Measurements from ENCODE around the gene CAVIN1. TPM values are rescaled to one million over a fixed set of nuclear protein-coding genes. Genes with fewer than 3 reads are reported as not detected.
"Not testable (repeated sequence)": the region's sequence is repeated elsewhere in the genome, so short reads cannot be mapped to it uniquely, and the experiment has no call there.

CAVIN1 gene
- total and polyA plus RNA-seq, 3 experiments from 2014 or later, result 0.18 to 0.22 TPM; not detected in 1

- peaks cover 0 to 2% (median 0%) of the 10 kb centered on the region in 5 donors for H3K9me3 Mint-ChIP-seq
- peaks cover 0 to 1% of the 10 kb centered on the region in 2 donors for H3K27me3 Mint-ChIP-seq
- ChIA-PET CTCF (interaction anchor here (1.0 kb wide), 1 partner anchor 17 kb away, joined by 3 read pairs; no protein-coding TSS in a partner anchor), POLR2A (interaction anchor here (0.7 kb wide), 1 partner anchor 372 kb away, joined by 5 read pairs; no protein-coding TSS in a partner anchor)
- peaks cover 71 to 84% (median 83%) of the 10 kb centered on the region in 3 donors for H3K4me1 Mint-ChIP-seq
- no peaks in the 10 kb centered on the region for H3K9me3 ChIP-seq (ENCODE audit: low read length)
- H3K36me3 Mint-ChIP-seq, result peaks cover 0 to 16% (median 15%) of the 10 kb centered on the region in 3 donors
- peak overlapping the region in 6 of 8 donors; percentile 0 to 80 (median 53) for H3K27ac Mint-ChIP-seq
- no peak for DNase-seq
- H3K27ac ChIP-seq (ENCODE audit: low read depth, low read length), result no peak overlapping the region
- H3K27me3 ChIP-seq (ENCODE audit: insufficient read depth, low read length, poor library complexity, severe bottlenecking), result no peaks in the 10 kb centered on the region
- H3K36me3 ChIP-seq (ENCODE audit: insufficient read depth, low read length), result no peaks in the 10 kb centered on the region
- peak overlapping the region in 2 of 7 donors; percentile 9 to 31 for H3K4me3 Mint-ChIP-seq
- no peak overlapping the region for H3K4me3 ChIP-seq (ENCODE audit: low read length)
- H3K4me1 ChIP-seq (ENCODE audit: insufficient read depth, low read length), result peaks cover 54% of the 10 kb centered on the region
Observed at GRCh38 chr17:42365136-42365535, 57.9 kb downstream of the CAVIN1 start.

DNA sequence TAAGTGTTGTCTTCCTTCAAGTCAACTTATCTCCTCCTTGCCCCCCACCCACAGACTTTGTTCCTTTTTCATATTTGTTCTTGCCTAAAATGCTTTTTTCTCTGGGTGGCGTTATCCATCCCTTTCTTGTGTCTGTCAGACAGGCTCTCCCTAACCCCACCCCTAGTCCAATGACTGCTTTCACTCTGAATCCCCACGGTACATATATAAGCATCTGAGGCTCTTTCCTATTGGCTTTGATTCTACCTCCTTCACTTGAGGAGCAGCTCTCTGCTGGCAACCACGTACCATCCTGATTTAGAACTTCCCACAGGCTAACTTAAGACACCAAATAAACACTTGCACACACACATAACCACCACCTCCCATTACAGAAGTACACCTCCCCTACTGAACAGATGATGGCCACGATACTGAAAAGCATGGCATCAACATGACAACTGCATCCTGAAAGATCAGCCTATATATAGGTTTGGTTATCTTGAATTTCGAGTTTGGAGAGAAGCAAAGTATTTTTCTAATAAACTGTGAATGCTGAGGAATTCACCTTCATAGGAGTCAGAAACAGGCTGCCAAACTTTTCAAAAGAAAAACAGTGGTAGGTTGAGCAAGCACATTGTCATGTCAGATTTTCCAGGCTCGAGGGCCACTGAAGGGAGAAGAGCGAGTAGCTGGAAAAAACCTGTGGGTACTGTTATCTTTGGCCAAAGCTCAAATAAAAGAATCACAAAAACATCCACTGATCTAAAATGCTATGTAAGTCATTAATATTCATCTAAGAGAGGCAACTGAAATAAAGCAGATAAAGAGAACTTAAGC, 59.1 kb downstream of the CAVIN1 start:
- H3K27ac Mint-ChIP-seq, result peak overlapping the region in 7 of 8 donors; percentile 24 to 81 (median 52)
- H3K36me3 ChIP-seq (ENCODE audit: insufficient read depth, low read length), result peaks cover 5% of the 10 kb centered on the region
- no peak overlapping the region for H3K4me3 ChIP-seq (ENCODE audit: low read length)
- no peak overlapping the region for H3K27ac ChIP-seq (ENCODE audit: low read depth, low read length)
- H3K9me3 Mint-ChIP-seq, result peaks cover 0 to 2% (median 0%) of the 10 kb centered on the region in 5 donors
- peaks cover 0 to 18% (median 15%) of the 10 kb centered on the region in 3 donors for H3K36me3 Mint-ChIP-seq
- ChIA-PET CTCF (no interaction called here), POLR2A (no interaction called here)
- no peaks in the 10 kb centered on the region for H3K9me3 ChIP-seq (ENCODE audit: low read length)
- peaks cover 51% of the 10 kb centered on the region for H3K4me1 ChIP-seq (ENCODE audit: insufficient read depth, low read length)
- no peak for DNase-seq
- peak overlapping the region in 2 of 7 donors; percentile 12 to 20 for H3K4me3 Mint-ChIP-seq
- H3K27me3 ChIP-seq (ENCODE audit: insufficient read depth, low read length, poor library complexity, severe bottlenecking), result no peaks in the 10 kb centered on the region
- H3K4me1 Mint-ChIP-seq, result peaks cover 73 to 84% (median 84%) of the 10 kb centered on the region in 3 donors
- H3K27me3 Mint-ChIP-seq, result peaks cover 0 to 1% of the 10 kb centered on the region in 2 donors

GRCh38 chr17:42363231-42363630, 59.8 kb downstream of the CAVIN1 start:
- H3K4me3 Mint-ChIP-seq, result no peak overlapping the region
- H3K4me1 Mint-ChIP-seq, result peaks cover 74 to 84% (median 82%) of the 10 kb centered on the region in 3 donors
- DNase-seq, result no peak
- H3K4me3 ChIP-seq (ENCODE audit: low read length), result no peak overlapping the region
- H3K9me3 Mint-ChIP-seq, result peaks cover 0 to 2% (median 0%) of the 10 kb centered on the region in 5 donors
- H3K27ac Mint-ChIP-seq, result peak overlapping the region; percentile 4 to 92 (median 23)
- peaks cover 0 to 22% (median 15%) of the 10 kb centered on the region in 3 donors for H3K36me3 Mint-ChIP-seq
- no peaks in the 10 kb centered on the region for H3K27me3 ChIP-seq (ENCODE audit: insufficient read depth, low read length, poor library complexity, severe bottlenecking)
- no peaks in the 10 kb centered on the region for H3K9me3 ChIP-seq (ENCODE audit: low read length)
- ChIA-PET CTCF (no interaction called here), POLR2A (no interaction called here)
- H3K36me3 ChIP-seq (ENCODE audit: insufficient read depth, low read length), result peaks cover 5% of the 10 kb centered on the region
- no peak overlapping the region for H3K27ac ChIP-seq (ENCODE audit: low read depth, low read length)
- H3K4me1 ChIP-seq (ENCODE audit: insufficient read depth, low read length), result peaks cover 43% of the 10 kb centered on the region
- peaks cover 0 to 1% of the 10 kb centered on the region in 2 donors for H3K27me3 Mint-ChIP-seq

GRCh38 chr17:42362245-42362961, 60.7 kb downstream of the CAVIN1 start:
- Mint-ChIP-seq H3K9me3 (peaks cover 0 to 2% (median 0%) of the 10 kb centered on the region in 5 donors), H3K4me1 (peaks cover 67 to 80% (median 79%) of the 10 kb centered on the region in 3 donors), H3K27me3 (peaks cover 0 to 1% of the 10 kb centered on the region in 2 donors), H3K4me3 (peak overlapping the region in 5 of 7 donors; percentile 6 to 62 (median 20)), H3K36me3 (peaks cover 0 to 22% (median 14%) of the 10 kb centered on the region in 3 donors), H3K27ac (peak overlapping the region; percentile 54 to 92 (median 78))
- peaks cover 35% of the 10 kb centered on the region for H3K4me1 ChIP-seq (ENCODE audit: insufficient read depth, low read length)
- H3K36me3 ChIP-seq (ENCODE audit: insufficient read depth, low read length), result peaks cover 5% of the 10 kb centered on the region
- H3K9me3 ChIP-seq (ENCODE audit: low read length), result no peaks in the 10 kb centered on the region
- DNase-seq, result no peak
- no peak overlapping the region for H3K4me3 ChIP-seq (ENCODE audit: low read length)
- ChIA-PET CTCF (interaction anchor here (1.0 kb wide), 1 partner anchor 27 kb away, joined by 3 read pairs; no protein-coding TSS in a partner anchor), POLR2A (interaction anchor here (0.6 kb wide), 1 partner anchor 26 kb away, joined by 3 read pairs; the partner anchor contains the start of gene STAT3)
- no peak overlapping the region for H3K27ac ChIP-seq (ENCODE audit: low read depth, low read length)
- H3K27me3 ChIP-seq (ENCODE audit: insufficient read depth, low read length, poor library complexity, severe bottlenecking), result no peaks in the 10 kb centered on the region

- Mint-ChIP-seq H3K27me3 (peaks cover 0 to 1% of the 10 kb centered on the region in 2 donors), H3K4me1 (peaks cover 65 to 79% (median 78%) of the 10 kb centered on the region in 3 donors), H3K4me3 (peak overlapping the region in 5 of 7 donors; percentile 6 to 75 (median 20)), H3K36me3 (peaks cover 0 to 24% (median 12%) of the 10 kb centered on the region in 3 donors), H3K27ac (peak overlapping the region; percentile 54 to 92 (median 78)), H3K9me3 (peaks cover 0 to 2% (median 0%) of the 10 kb centered on the region in 5 donors)
- H3K4me1 ChIP-seq (ENCODE audit: insufficient read depth, low read length), result peaks cover 33% of the 10 kb centered on the region
- peaks cover 5% of the 10 kb centered on the region for H3K36me3 ChIP-seq (ENCODE audit: insufficient read depth, low read length)
- ChIA-PET POLR2A (interaction anchor here (1.2 kb wide), 1 partner anchor 27 kb away, joined by 5 read pairs; the partner anchor contains the start of gene STAT3), CTCF (no interaction called here)
- peak in 3 of 5 donors; percentile 6 to 56 (median 32) for DNase-seq
- H3K27ac ChIP-seq (ENCODE audit: low read depth, low read length), result no peak overlapping the region
- H3K9me3 ChIP-seq (ENCODE audit: low read length), result no peaks in the 10 kb centered on the region
- no peaks in the 10 kb centered on the region for H3K27me3 ChIP-seq (ENCODE audit: insufficient read depth, low read length, poor library complexity, severe bottlenecking)
- H3K4me3 ChIP-seq (ENCODE audit: low read length), result no peak overlapping the region
Observed at GRCh38 chr17:42361781-42362186, 61.3 kb downstream of the CAVIN1 start.

- POLR2A ChIA-PET; H3K9me3 ChIP-seq (ENCODE audit: low read length); DNase-seq; H3K27me3 ChIP-seq (ENCODE audit: insufficient read depth, low read length, poor library complexity, severe bottlenecking); H3K27me3 Mint-ChIP-seq; H3K9me3 Mint-ChIP-seq; H3K36me3 ChIP-seq (ENCODE audit: insufficient read depth, low read length); H3K27ac ChIP-seq (ENCODE audit: low read depth, low read length); H3K4me3 ChIP-seq (ENCODE audit: low read length): not testable (repeated sequence)
- Mint-ChIP-seq H3K27ac (peak overlapping the region in 2 of 8 donors; percentile 33 to 84), H3K4me1 (peaks cover 62 to 75% (median 73%) of the 10 kb centered on the region in 3 donors), H3K4me3 (peak overlapping the region in 1 of 7 donors; percentile 53), H3K36me3 (peaks cover 0 to 25% (median 14%) of the 10 kb centered on the region in 3 donors)
- peaks cover 38% of the 10 kb centered on the region for H3K4me1 ChIP-seq (ENCODE audit: insufficient read depth, low read length)
- CTCF ChIA-PET, result interaction anchor here (0.9 kb wide), 1 partner anchor 48 kb away, joined by 3 read pairs; no protein-coding TSS in a partner anchor
Observed at GRCh38 chr17:42360388-42360787, 62.7 kb downstream of the CAVIN1 start.

DNA sequence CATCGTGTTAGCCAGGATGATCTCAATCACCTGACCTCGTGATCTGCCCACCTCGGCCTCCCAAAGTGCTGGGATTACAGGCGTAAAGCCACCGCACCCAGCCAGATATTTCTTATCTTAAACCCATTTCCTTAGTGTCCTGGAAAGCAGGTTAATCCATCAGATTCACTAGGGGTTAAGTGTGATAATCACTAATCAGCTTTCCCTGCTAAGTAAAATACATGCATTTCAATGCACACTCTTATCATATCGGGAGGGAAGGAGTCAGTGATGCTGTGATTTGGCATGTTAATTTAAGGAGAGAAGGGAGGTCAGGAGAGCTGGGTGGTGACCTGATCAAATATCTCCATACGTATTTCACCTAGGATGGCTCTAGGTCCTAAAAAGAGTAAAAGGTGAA, 63.9 kb downstream of the CAVIN1 start:
- Mint-ChIP-seq H3K27ac (peak overlapping the region in 3 of 8 donors; percentile 15 to 70 (median 26)), H3K4me1 (peaks cover 54 to 71% (median 68%) of the 10 kb centered on the region in 3 donors), H3K36me3 (peaks cover 0 to 16% (median 10%) of the 10 kb centered on the region in 3 donors), H3K9me3 (peaks cover 0 to 2% (median 0%) of the 10 kb centered on the region in 5 donors), H3K27me3 (no peaks in the 10 kb centered on the region), H3K4me3 (no peak overlapping the region)
- DNase-seq, result no peak
- Histone ChIP-seq H3K4me1 (ENCODE audit: insufficient read depth, low read length) (peaks cover 36% of the 10 kb centered on the region), H3K27ac (ENCODE audit: low read depth, low read length) (no peak overlapping the region), H3K9me3 (ENCODE audit: low read length) (no peaks in the 10 kb centered on the region), H3K36me3 (ENCODE audit: insufficient read depth, low read length) (peaks cover 5% of the 10 kb centered on the region), H3K27me3 (ENCODE audit: insufficient read depth, low read length, poor library complexity, severe bottlenecking) (no peaks in the 10 kb centered on the region), H3K4me3 (ENCODE audit: low read length) (no peak overlapping the region)
- ChIA-PET CTCF (interaction anchor here (1.5 kb wide), 1 partner anchor 41 kb away, joined by 3 read pairs; no protein-coding TSS in a partner anchor), POLR2A (interaction anchor here (1.7 kb wide), 1 partner anchor 29 kb away, joined by 5 read pairs; the partner anchor contains the start of gene STAT3)

Measured in CD8-positive, alpha-beta memory T cell (primary cell).